Spleen (tissue), 7 donors: ENCODE data around the gene UCN2.

Experiments
- CTCF ChIP-seq, 11 experiments: fragments of 200-600 bp in 7 of 11; fragments of 450-650 bp in 4 of 11; sonication (generic) in 4 of 11; IDR thresholded peaks in 8 of 11; conservative IDR thresholded peaks in 3 of 11; 1 replicate in 7 of 11; 2 replicates in 4 of 11; pipeline versions ENCODE4 v1.4.0 to v1.8.0; 2016 to 2021; ENCODE audit warnings: antibody characterized with exemption in 11 of 11, inconsistent platforms in 4 of 11, mild to moderate bottlenecking in 1 of 11
- POLR2A ChIP-seq, 3 donors: fragments of 450-650 bp; IDR thresholded peaks; one replicate each; pipeline ENCODE4 v1.5.1; 2017; ENCODE audit warnings: antibody characterized with exemption in 3 of 3, mild to moderate bottlenecking in 1 of 3
- donor health status: DM: no; HTN: no; CAD: no; lungs with moderate emphysema.
- donor health status: DM: no; HTN: no; CAD: no.
- donor health status: DM: no; HTN: no; CAD: no.

- TF ChIP-seq CTCF (IDR thresholded peaks at IDR 0.05 in 8 of 11, conservative IDR thresholded peaks at IDR 0.05 in 3 of 11), result no peak
- TF ChIP-seq POLR2A (IDR thresholded peaks at IDR 0.05), result no peak
These were observed 21.3 kb upstream of the UCN2 start for GRCh38 chr3:48584836-48585235.
